HG03354 (cell line): ENCODE results near the gene APP.

Source experiments
- ATAC-seq: cut with Tn5 transposase; IDR thresholded peaks from one replicate; pipeline ENCODE4 v1.9.1; 2021; ENCODE audit warnings: mild to moderate bottlenecking; ENCODE audit not compliant: unreplicated experiment, poor library complexity, severe bottlenecking

The APP gene

DNA sequence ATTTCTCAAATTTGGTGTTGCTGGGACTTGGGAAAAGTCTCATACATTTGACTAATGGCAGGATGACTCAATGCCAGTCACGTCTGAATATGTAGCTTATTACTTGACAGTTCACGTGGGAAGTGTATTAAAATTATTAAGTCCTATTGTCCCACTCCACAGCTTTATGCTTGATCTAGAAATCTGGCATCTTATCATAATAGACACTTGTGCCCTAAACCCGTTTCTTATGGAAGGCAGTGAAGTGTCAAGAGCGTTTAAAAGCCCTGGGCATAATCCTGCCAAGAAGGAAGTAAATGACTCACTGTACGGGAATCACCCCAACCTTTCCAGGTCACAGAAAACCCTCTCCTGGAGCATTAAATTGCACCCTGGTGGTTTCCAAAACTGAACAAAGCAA, 207.4 kb downstream of the APP start:
- no peak for ATAC-seq

DNA sequence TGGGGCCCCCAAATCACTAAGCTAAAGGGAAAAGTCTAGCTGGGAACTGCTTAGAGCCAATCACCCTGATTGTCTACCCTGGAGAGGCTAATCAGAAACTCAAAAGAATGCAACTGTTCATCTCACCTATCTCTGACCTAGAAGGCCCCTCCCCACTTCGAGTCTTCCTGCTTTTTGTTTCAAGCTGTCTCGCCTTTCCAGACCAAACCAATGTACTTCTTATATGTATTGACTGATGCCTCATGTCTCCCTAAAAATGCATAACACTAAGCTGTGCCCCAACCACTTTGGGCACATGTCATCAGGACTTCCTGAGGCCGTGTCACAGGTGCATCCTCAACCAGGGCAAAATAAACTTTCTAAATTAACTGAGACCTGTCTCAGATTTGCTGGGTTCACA, 209.5 kb downstream of the APP start:
- ATAC-seq: no peak

DNA sequence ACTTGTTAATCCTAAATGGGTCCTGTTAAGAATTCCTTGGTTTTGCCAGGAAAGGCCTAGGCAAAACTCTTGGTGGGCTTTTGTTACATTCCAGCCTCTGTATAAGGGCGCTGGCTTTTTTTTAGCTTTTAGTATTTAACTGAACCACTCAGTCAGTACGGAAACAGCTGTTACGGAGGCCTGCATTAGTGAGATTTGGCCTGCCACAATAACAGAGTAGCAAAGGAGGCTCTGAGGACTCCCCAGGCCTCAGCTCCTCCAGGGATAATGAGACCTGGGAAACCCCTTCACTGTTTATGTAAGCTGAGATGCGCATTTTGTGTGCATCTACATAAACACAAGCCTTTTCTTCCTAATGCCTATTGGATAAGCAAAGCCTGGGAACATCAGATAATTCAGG, 210.2 kb downstream of the APP start:
- no peak for ATAC-seq

DNA sequence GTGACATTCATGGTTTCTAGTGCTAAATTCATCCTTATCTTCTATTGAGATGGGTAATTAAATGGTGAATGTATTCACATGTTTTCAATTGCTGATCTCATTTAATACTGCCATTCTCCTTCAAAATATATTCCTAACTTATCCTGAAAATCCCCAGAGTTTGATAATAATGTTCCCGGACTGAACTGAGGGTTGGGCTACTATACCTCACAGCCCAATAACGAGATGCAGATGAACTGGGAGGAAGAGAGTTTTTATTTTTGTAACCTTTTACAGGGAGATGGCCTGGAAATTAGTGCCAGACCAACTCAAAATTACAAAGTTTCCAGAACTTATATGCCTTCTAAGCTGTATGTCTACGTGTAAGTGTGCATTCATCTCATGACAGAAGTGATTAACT, 210.8 kb downstream of the APP start:
- ATAC-seq: no peak

DNA sequence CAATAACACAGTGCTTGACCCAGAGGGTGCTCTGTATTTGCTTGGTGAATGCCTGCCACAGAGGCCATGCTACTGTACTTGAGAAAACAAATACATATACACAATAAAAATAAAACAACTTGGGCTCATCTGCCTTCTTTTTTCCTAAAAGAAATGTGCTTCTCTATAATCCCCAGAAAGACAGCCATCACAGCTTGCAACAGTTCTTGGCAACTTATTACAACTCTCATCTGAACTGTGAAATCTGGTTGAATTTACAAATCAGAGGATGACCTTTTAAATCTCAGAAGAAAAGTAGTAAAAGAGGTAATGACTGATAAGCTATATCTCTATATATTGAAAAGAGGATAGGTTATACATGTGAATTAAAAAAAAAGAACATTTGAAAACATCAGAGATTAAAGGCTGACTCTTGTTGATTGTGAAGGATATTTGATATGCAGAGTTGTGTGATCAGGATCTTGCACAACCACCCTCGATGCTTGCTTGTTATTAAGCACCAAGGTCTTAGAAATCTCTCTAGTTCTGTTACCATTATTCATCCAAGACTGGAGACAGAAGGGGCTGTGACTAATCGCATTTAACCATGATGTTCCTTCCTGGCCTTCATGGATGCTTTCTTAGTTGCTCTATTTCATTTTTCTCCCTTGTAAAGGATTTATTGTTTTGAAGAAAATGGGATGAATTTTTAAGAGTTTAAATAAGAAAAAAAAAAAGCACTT, 213.4 kb downstream of the APP start:
- ATAC-seq: no peak

DNA sequence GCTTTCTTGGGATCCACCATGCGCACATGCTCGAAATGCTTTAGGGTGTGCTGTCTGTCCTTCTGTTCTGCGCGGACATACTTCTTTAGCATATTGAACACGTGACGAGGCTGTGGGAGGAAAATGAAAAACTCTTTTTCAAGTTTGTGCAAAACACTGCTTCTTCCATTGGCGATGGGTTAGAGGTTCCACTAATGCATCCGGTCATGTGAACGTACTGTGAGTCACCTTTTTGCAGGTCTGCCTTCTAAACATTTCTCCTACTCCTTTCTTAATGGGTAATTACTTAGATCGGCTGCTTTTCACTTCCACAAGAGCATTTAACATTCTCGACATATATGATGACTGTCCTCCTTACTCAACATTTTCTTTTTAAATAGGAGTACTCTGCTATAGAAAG, 214.9 kb downstream of the APP start:
- no peak for ATAC-seq

DNA sequence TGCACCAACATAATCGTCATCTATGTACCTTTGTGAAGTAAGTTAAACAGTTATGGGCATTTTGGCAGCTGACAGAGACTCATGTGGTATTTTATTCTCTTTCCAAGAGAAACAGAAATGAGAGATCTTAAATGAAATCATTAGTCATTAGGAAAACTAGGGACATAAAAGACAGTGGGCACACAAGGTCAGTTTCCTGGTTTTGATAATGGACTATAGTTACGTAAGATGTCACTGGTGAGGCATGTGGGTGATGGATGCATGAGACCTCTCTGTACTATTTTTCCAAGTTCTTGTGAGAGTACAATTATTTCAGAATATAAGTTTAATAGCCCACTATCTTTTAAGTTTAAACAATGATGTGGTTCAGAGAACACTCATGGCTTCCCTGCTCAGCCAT, 216.9 kb downstream of the APP start:
- no peak for ATAC-seq

DNA sequence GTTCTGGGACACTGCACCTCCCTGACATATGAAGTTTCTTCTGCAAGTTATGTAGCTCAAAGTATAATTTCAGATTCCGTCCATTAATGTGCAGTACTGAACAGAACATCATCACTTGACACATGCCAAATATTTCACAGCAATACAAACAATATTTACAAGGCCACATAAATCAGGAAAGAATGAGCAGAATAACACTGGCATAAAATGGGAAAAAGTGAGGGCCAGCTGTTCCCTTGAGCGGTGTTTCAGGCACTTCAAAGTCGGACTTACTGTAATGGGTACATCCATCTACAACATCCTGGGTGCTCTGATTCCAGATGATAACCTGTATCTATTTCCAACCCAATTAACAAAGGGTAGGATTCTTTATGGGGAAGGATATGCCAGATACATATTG, 217.4 kb downstream of the APP start:
- no peak for ATAC-seq

DNA sequence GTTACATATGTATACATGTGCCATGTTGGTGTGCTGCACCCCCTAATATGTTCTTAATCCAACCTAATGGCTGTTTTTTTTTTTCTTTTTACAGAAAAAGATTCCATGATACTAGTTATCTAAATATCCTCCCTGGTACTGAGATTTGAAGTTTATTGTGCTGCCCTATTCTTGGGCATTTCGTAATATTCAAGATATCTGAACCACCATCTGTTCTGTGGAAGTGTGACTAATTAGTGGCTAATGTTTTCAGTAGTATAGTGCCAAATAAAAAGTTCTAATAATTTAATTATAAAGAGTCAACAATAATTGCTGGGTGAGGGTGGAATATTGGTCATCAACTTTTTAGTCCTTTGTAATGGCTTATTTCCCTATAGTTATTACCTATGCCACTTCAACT, 218.3 kb downstream of the APP start:
- no peak for ATAC-seq

DNA sequence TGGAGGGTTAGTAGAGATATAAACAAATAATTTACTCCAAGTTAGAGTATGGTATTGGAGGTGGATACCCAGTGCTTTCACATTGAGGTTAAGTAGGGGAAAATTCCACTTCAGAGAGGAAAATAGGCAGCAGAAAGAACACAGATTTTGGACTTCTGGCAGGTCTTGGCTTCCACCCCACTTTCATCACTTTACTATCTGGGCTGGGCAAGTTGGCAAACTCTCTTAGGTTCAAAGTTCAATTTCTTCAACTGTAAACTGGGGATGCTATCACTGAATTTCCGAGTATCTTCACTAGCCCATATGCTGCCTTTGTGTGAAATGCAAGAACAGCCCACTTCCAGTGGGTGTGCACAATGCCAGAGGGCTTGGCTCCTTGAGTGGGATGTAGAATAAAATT, 220.9 kb downstream of the APP start:
- no peak for ATAC-seq

DNA sequence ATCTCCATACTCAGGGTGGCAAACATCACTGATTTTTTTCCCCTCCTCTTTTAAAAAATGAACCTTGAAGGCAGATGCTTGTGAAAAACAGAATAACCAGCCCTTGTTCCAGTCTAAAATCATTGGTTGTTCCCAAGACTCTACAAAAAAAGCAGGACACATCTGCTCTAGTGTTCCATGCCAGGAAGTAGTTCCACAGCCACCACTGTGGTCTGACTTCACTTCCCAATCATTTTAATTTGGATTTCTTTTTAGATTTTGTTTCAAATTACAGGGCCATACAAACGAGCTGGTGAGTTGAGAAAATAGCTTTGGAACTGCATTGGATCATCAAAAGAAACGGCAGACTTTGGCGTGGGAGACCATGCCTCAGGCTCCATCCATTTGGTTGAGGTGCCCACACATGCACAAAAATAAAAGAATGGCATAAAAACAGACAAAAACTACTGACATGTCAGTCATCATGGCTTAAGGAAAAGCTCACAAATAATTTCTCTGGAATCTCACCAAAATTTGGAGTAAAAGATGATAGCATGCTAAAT, 225.8 kb downstream of the APP start:
- ATAC-seq: no peak

DNA sequence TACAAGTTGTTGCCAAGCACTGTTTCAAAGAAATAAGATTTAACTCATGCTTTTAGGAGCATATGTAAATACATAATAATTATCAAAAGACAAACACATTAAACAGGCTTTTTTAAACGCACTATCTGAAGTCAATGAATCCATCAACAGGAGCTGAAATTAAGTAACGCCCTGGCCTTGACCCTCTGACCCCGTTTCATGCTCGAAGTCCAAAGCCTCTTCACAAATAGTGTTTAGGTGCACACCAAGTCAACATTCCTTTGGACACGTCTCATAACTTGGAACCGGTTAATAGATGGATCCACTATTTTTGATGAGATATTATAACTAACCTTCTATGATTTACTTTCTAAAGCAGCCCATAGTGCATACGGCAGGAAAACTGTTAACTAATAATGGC, 226.5 kb downstream of the APP start:
- ATAC-seq: no peak

DNA sequence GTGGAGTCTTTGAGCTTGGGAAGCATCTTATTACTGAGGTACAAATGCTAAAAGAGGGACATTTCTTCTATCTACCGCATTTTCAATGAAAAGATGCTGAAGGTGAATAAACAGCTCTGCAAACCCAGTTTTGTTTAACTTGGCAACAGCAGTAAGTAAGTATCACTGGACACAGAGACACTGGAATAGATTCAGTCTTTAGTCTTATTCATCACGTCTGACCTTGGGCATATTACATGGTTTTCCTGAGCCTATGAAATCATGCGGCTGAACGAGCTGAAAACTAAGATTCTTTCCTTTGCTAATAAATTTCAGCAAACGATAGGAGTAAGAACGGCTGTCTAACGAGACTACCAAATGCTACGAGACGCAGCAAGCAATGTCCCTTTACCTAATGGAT, 228.4 kb downstream of the APP start:
- ATAC-seq: no peak

DNA sequence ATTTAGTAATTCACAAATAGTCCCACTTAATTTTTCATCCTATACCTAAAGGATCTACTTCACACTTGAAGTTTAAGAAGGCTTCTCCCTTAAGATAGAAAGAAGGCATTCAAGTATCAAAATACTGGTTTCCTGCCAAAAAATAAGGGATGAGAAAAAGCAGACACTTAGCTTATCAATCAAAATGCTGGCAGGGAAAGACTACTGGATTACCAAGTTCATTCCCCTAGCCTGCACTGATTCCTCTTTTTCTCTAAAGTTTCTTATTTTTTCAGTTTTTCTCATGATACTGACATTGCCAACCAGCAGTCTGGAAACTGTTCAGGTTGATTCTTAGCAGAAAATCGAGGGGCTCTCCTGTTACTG, 231.2 kb downstream of the APP start:
- no peak for ATAC-seq

DNA sequence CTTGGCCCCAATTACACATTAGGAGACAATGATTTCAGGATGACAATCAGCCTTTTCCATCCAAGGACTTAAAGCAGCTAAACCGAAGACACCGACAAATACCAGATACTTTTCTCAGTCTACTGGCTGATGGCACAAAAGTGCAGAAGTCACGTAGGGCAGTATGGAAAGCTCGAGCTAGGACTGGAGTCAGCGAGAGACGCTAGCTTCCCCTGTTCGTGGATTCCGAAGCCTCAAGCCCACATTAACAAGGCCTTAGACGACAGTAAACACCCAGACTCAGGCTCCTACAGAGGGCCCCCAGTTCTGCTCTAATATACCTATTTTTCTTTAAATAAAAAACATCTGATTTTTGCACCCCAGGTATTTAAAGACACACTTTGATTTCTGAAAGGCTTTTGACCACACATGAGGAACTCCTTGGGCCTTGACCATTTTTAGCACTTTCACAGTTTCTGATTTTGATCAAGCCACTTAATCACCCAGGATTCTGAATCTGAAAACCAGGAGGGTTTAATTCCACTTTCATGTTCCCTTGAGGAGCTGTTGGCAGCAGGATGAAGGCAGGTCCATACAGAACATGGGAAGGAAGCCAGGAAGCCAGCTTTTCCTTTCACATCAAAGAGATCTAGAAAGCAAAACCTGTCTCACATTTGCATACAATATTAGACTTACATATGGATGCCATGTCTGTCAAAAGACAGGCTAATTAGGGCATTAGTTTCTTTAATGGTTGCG, 231.7 kb downstream of the APP start:
- ATAC-seq: no peak

DNA sequence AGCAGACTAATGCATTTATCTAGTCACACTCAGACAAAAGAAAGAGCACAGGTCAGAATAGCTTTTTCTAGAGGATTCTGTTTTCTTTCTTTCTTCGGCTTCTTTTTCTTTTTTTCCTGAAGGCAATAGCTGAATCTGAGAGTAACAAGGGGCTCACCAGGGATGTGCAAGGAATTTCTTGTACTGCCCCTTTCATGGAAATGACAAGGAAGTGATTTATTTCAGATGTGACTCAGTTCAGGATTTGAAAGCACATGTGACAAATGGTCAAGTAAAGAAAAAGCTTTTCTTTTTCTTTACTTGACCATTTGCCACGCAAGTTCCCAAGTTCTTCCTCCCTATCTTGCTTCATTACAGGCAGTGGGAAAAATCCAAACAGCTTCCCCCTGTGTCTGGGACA, 233.8 kb downstream of the APP start:
- ATAC-seq: no peak

DNA sequence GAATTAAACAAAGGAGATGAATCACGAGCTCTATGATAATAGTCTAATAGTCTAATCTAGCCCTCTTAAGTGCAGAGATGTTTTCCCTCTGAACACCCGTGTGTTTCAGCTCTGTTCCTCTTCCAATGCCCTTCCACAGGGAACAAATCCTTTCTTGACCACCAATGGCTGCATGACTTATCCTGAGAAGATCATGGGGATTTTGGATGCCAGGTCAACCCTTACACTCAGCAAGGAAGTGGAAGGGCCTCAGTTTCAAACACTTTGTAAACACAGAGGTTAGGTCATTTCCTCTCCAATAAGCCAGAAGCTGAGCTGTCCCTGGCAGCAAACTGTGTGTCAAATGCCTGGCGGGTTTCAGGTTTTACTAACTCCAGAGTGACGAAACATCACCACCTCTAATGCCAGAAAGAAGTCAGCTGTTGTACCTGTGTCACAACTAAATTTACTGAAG, 235.8 kb downstream of the APP start:
- ATAC-seq: peak; percentile 70

DNA sequence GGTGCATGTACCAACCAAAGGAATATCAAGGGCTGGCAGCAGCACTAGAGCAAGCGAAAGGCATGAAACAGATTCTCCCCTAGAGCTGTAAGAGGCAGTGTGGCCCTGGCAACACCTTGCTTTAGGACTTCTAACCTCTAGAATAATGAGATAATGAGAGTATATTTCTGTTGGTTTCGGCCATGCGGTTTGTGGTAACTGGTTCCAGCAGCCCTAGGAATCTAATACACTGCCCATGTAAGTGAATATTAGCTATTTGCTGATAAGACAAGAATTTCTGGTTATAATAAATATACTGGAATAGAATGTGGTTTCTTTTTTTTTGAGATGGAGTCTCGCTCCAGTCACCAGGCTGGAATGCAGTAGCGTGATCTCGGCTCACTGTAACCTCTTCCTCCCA, 236.4 kb downstream of the APP start:
- no peak for ATAC-seq

DNA sequence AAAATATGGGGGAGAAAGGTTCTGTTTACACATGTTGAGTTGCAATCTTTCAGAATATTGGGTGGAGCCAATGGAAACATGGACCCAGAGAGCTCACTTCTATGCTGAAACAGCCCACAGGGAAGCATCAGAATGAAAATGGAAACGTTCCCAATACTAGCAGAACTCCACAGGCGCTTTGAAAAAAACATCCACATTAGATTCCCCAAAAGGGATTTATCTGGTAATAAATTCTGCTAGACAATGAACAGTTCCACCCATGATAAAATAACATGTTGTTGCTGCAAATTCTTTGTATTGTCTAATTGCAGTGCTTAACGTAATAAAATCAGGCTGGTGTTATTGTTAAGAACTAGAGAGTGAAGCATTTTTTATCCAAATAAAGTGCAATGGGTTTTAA, 238.8 kb downstream of the APP start:
- ATAC-seq: no peak

DNA sequence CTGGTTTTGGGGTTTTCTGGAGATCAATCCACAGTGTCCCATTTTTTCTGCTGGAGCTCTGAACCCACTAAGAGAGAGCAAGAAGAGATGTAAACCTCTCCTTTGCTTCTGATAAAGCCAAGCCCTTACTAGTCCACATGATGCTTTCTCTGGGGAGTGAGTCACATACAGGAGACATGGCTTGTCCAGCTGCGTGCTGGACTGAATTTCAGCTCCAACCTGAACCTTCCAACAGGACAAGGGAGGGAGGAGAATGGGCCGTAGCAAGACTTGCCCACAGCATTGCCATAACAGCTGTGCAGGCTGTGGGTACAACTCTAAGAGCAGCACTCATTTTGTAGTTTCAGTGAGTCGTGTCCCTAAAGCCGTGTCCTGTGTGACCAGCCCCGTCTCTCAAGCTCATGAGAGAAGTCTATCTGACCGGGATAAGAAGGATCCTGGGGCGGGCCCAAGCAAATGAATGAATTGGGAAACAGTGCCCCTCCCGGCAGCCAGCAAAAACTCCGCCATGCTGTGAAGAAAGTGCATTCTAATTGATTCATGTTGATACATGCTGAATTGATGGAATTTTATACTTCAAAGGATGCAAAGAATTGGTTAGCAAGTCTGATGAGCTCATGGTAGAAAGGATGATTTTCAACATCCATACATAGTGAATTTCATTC, 240.6 kb downstream of the APP start:
- no peak for ATAC-seq
